ENCODE measurements around the gene CLSTN2.

CLSTN2 gene

GRCh38 chr3:140377644-140378043, 442.7 kb downstream of the CLSTN2 start (continued):
- TF ChIP-seq ZSCAN16 (tag by site-specific recombination; IDR thresholded peaks at IDR 0.05) = no peak
- no peak for TF ChIP-seq ZNF146 (tag by site-specific recombination; IDR thresholded peaks at IDR 0.05)
- no peak for TF ChIP-seq ZNF555 (tag by site-specific recombination; conservative IDR thresholded peaks at IDR 0.05)
- no peak for TF ChIP-seq PRDM4 (tag by site-specific recombination; IDR thresholded peaks at IDR 0.05)
- no peak for TF ChIP-seq ZNF311 (tag by site-specific recombination; IDR thresholded peaks at IDR 0.05; ENCODE audit: borderline replicate concordance)
- no peak for TF ChIP-seq ZNF426 (tag by site-specific recombination; IDR thresholded peaks at IDR 0.05)
- TF ChIP-seq BCL6B (tag by site-specific recombination; IDR thresholded peaks at IDR 0.05) = no peak
- TF ChIP-seq ZNF48 (tag by site-specific recombination; IDR thresholded peaks at IDR 0.05) = no peak

- POLR2A ChIA-PET = no interaction called here
Observed at GRCh38 chr3:140378571-140379340, 443.8 kb downstream of the CLSTN2 start.

GRCh38 chr3:140384028-140384771, 449.2 kb downstream of the CLSTN2 start:
- POLR2A ChIA-PET = no interaction called here
- Histone ChIP-seq H3K9me3 (ENCODE audit: control insufficient read depth, insufficient read depth, low read depth, low read length) (no peaks in the 10 kb centered on the region), H3K27ac (ENCODE audit: extremely low read depth, low read depth, low read length) (no peak overlapping the region), H3K4me1 (ENCODE audit: control insufficient read depth, insufficient read depth, low read length) (no peaks in the 10 kb centered on the region), H3K36me3 (ENCODE audit: control insufficient read depth in 2 of 2, insufficient read depth in 1 of 2, low read length in 2 of 2) (no peaks in the 10 kb centered on the region), H3K4me3 (ENCODE audit: low read depth, low read length) (no peak overlapping the region)
- TF ChIP-seq PATZ1 (tag by site-specific recombination; IDR thresholded peaks at IDR 0.05) (no peak), ZSCAN4 (tag by site-specific recombination; IDR thresholded peaks at IDR 0.05) (no peak), PRDM10 (tag by site-specific recombination; IDR thresholded peaks at IDR 0.05) (no peak), ZNF112 (tag by site-specific recombination; IDR thresholded peaks at IDR 0.05) (no peak), REPIN1 (tag by site-specific recombination; IDR thresholded peaks at IDR 0.05; ENCODE audit: low read depth) (no peak), ZNF221 (tag by site-specific recombination; IDR thresholded peaks at IDR 0.05; ENCODE audit: borderline replicate concordance) (no peak)
- CTCF ChIA-PET = interaction anchor here (0.7 kb wide), 1 partner anchor 12 kb away, joined by 3 read pairs; no protein-coding TSS in a partner anchor

More at GRCh38 chr3:140378571-140379340, 443.8 kb downstream of the CLSTN2 start:
- no peak for TF ChIP-seq ZNF513 (tag by site-specific recombination; IDR thresholded peaks at IDR 0.05)
- Histone ChIP-seq H3K4me1 (ENCODE audit: control insufficient read depth, insufficient read depth, low read length) (no peaks in the 10 kb centered on the region), H3K36me3 (ENCODE audit: control insufficient read depth in 2 of 2, insufficient read depth in 1 of 2, low read length in 2 of 2) (no peaks in the 10 kb centered on the region), H3K9me3 (ENCODE audit: control insufficient read depth, insufficient read depth, low read depth, low read length) (no peaks in the 10 kb centered on the region), H3K4me3 (ENCODE audit: low read depth, low read length) (no peak overlapping the region), H3K27ac (ENCODE audit: extremely low read depth, low read depth, low read length) (no peak overlapping the region)
- CTCF ChIA-PET = interaction anchor here (0.6 kb wide), 2 partner anchors 38 to 844 kb away, joined by 3 to 4 read pairs; no protein-coding TSS in a partner anchor

All from HEK293 (cell line).